Heart left ventricle (tissue), 16 donors: ENCODE results near the gene TTC6. TPM values are rescaled to one million over a fixed set of nuclear protein-coding genes. Genes with fewer than 3 reads are reported as not detected.

ENCODE experiments used
- ATAC-seq, 4 donors: fragments of 200-7000 bp; cut with Tn5 transposase; one replicate each; pipeline ENCODE4 v1.9.1; 2020 to 2022; ENCODE audit warnings: moderate library complexity in 4 of 4, mild to moderate bottlenecking in 3 of 4, moderate number of reproducible peaks in 1 of 4
- DNase-seq, 5 donors: peaks; one replicate each; pipeline ENCODE4 v3.0.0-alpha.2; 2020
- H3K27ac ChIP-seq, 12 donors: fragments of 200-600 bp; sonication (generic) in 4 of 12; one replicate each; pipeline versions ENCODE4 v1.5.0 to v1.8.0; 2016 to 2022; ENCODE audit warnings: mild to moderate bottlenecking in 2 of 12
- H3K27me3 ChIP-seq, 9 donors: fragments of 200-600 bp; sonication (generic) in 2 of 9; one replicate each; pipeline versions ENCODE4 v1.5.1 to v1.8.0; 2016 to 2022; ENCODE audit warnings: mild to moderate bottlenecking in 3 of 9
- H3K36me3 ChIP-seq, 9 donors: fragments of 200-600 bp; sonication (generic) in 2 of 9; one replicate each; pipeline versions ENCODE4 v1.5.0 to v1.8.0; 2018 to 2022; ENCODE audit warnings: mild to moderate bottlenecking in 2 of 9
- H3K4me1 ChIP-seq, 12 donors: fragments of 200-600 bp; sonication (generic) in 4 of 12; one replicate each; pipeline versions ENCODE4 v1.5.0 to v1.8.0; 2016 to 2022; ENCODE audit warnings: mild to moderate bottlenecking in 3 of 12
- H3K4me3 ChIP-seq, 12 donors: fragments of 200-600 bp; sonication (generic) in 4 of 12; one replicate each; pipeline versions ENCODE4 v1.5.0 to v1.8.0; 2017 to 2022; ENCODE audit warnings: mild to moderate bottlenecking in 9 of 12, moderate library complexity in 4 of 12
- H3K9me3 ChIP-seq, 12 donors: fragments of 200-600 bp; sonication (generic) in 4 of 12; one replicate each; pipeline versions ENCODE4 v1.5.0 to v1.8.0; 2016 to 2022; ENCODE audit warnings: mild to moderate bottlenecking in 1 of 12
- CTCF ChIP-seq, 12 donors: fragments of 200-600 bp; sonication (generic) in 4 of 12; IDR thresholded peaks; one replicate each; pipeline versions ENCODE4 v1.5.0 to v1.8.0; 2018 to 2022; ENCODE audit warnings: antibody characterized with exemption in 12 of 12, mild to moderate bottlenecking in 5 of 12
- POLR2A ChIP-seq, 2 donors: fragments of 450-650 bp; IDR thresholded peaks; one replicate each; pipeline ENCODE4 v1.6.1; 2017; ENCODE audit warnings: antibody characterized with exemption in 2 of 2, mild to moderate bottlenecking in 2 of 2, moderate library complexity in 2 of 2
- WGBS, 4 donors: extraction: QIAGEN DNeasy Blood & Tissue Kit in 2 of 4; methylation state at CpG; one replicate each; pipeline versions ENCODE4 v1.1.5 to v1.1.7; 2013 to 2018; 5-methylcytosine and 5-hydroxymethylcytosine counted together
- intact Hi-C, 10 donors: fragments of 100-400 bp; cut with DNase I; formaldehyde crosslinking; loops; one replicate each; pipeline versions ENCODE4 v1.11.1 to v1.14.2; 2022
- polyA plus RNA-seq, 2 donors: library from polyadenylated mRNA; stranded (reverse); fragments of 200-250 nt; gene quantifications; one replicate each; pipeline ENCODE4 v1.2.3, GENCODE V29; 2013
- total RNA-seq, 9 donors: library from RNA; depleted of rRNA in 2 of 9; stranded (reverse); fragments of >200 nt in 2 of 9; fragmentation: NEBNext Ultra II Directional in 3 of 9; extraction: Animal tissue kit (Norgen Biotek cat#: 25700) in 3 of 9; gene quantifications; one replicate each; pipeline versions ENCODE4 v1.1.0 to v1.2.4, GENCODE V29; 2016 to 2023
- donor health status: ischemic (EF 13 %, LVEDD 7.1; RV severe dilation, severe dysfunction).
- donor health status: healthy with polysubstance abuse.
- donor health status: DM: no; HTN: yes; CAD: no.
- donor health status: DM: no; HTN: no; CAD: no.
- donor health status: ischemic (EF 25% LVEDD 6.9; RV normal size, moderate dysfunction).
- donor health status: ischemic (EF 25% LVEDD 5.7; RV mildly dilated, moderate dysfunction).
- donor health status: healthy.
- donor health status: DM: yes; HTN: yes; CAD: no.
- donor health status: ischemic (EF 35%, LVEDD 5.7; RV mildly dilated, moderate dysfunction).
- donor health status: nonischemic (EF 11% LVEDD 7.7; RV severe dilation, severe dysfunction).
- donor health status: DM: yes; HTN: yes; CAD: no.
- donor health status: PGD.
- donor health status: ischemic (EF 29% LVEDD 5.4; RV normal size, mild dysfunction).
- donor health status: nonischemic (EF 23%, LVEDD 6.1; RV moderate dilation, normal function).

Gene TTC6
- total and polyA plus RNA-seq, 11 donors, result not detected

- no peak overlapping the region for H3K4me3 ChIP-seq
- DNase-seq, result no peak
- TF ChIP-seq CTCF (IDR thresholded peaks at IDR 0.05) (no peak), POLR2A (IDR thresholded peaks at IDR 0.05) (no peak)
- no peaks in the 10 kb centered on the region for H3K9me3 ChIP-seq
- H3K4me1 ChIP-seq, result peaks cover 0 to 32% (median 15%) of the 10 kb centered on the region in 12 donors
- ATAC-seq, result no peak
- peaks cover 69 to 100% (median 90%) of the 10 kb centered on the region in 9 donors for H3K27me3 ChIP-seq
- no peaks in the 10 kb centered on the region for H3K36me3 ChIP-seq
- 25 to 52% (median 35%) methylated on average over 4 of the region's 4 CpGs for WGBS, 4 donors
- intact Hi-C loops, result no loop called here
- H3K27ac ChIP-seq, result no peak overlapping the region
Observed at GRCh38 chr14:37600880-37601741, 5.7 kb downstream of the TTC6 start.

GRCh38 chr14:37601865-37602264 lies 6.4 kb downstream of the TTC6 start:
- DNase-seq (no peak), ATAC-seq (no peak)
- H3K9me3 ChIP-seq, result no peaks in the 10 kb centered on the region
- H3K36me3 ChIP-seq, result no peaks in the 10 kb centered on the region
- peaks cover 0 to 28% (median 14%) of the 10 kb centered on the region in 12 donors for H3K4me1 ChIP-seq
- H3K27me3 ChIP-seq, result peaks cover 67 to 100% (median 85%) of the 10 kb centered on the region in 9 donors
- no peak overlapping the region for H3K4me3 ChIP-seq
- WGBS, 4 donors, result 5 to 13% (median 6%) methylated on average over 20 to 22 of the region's 22 CpGs
- H3K27ac ChIP-seq, result no peak overlapping the region
- TF ChIP-seq POLR2A (IDR thresholded peaks at IDR 0.05) (no peak), CTCF (IDR thresholded peaks at IDR 0.05) (no peak)
- intact Hi-C loops, result no loop called here

GRCh38 chr14:37602605-37603453 lies 7.4 kb downstream of the TTC6 start:
- H3K4me1 ChIP-seq, result peaks cover 0 to 24% (median 13%) of the 10 kb centered on the region in 12 donors
- ATAC-seq (no peak), DNase-seq (no peak)
- no peak overlapping the region for H3K4me3 ChIP-seq
- peaks cover 58 to 100% (median 77%) of the 10 kb centered on the region in 9 donors for H3K27me3 ChIP-seq
- WGBS, 4 donors, result 12 to 28% (median 21%) methylated on average over 24 of the region's 24 CpGs
- no peak overlapping the region for H3K27ac ChIP-seq
- no peak for TF ChIP-seq POLR2A (IDR thresholded peaks at IDR 0.05)
- no peak for TF ChIP-seq CTCF (IDR thresholded peaks at IDR 0.05)
- intact Hi-C loops, result no loop called here
- H3K9me3 ChIP-seq, result no peaks in the 10 kb centered on the region
- no peaks in the 10 kb centered on the region for H3K36me3 ChIP-seq
